Natural killer cell (primary cell): ENCODE results near the gene RAB3D. TPM values are rescaled to one million over a fixed set of nuclear protein-coding genes. Genes with fewer than 3 reads are reported as not detected.

Experiments
- ATAC-seq, 3 donors: fragments of 150-1000 bp in 2 of 3; fragments of 200-7000 bp in 1 of 3; cut with Tn5 transposase; 1 replicate in 1 of 3; 2 replicates in 2 of 3; pipeline ENCODE4 v1.10.0; 2021; ENCODE audit warnings: mild to moderate bottlenecking in 2 of 3, moderate library complexity in 2 of 3
- DNase-seq, 2 donors: peaks; one replicate each; pipeline versions ENCODE4 v3.0.0 to v3.0.0-alpha.2; 2013 to 2021; ENCODE audit warnings: mixed read lengths in 1 of 2
- H3K27ac ChIP-seq: one replicate; pipeline ENCODE4 v1.5.1; 2013; ENCODE audit warnings: mild to moderate bottlenecking, low read length
- H3K27me3 ChIP-seq: one replicate; pipeline ENCODE4 v1.6.1; 2013; ENCODE audit warnings: low read length; ENCODE audit not compliant: control insufficient read depth, insufficient read depth
- H3K36me3 ChIP-seq: one replicate; pipeline ENCODE4 v1.6.1; 2013; ENCODE audit warnings: low read length; ENCODE audit not compliant: control insufficient read depth, insufficient read depth
- H3K4me1 ChIP-seq: one replicate; pipeline ENCODE4 v1.6.1; 2013; ENCODE audit warnings: low read length; ENCODE audit not compliant: control insufficient read depth, insufficient read depth
- H3K4me3 ChIP-seq: one replicate; pipeline ENCODE4 v1.5.1; 2013; ENCODE audit warnings: low read length
- H3K9me3 ChIP-seq: one replicate; pipeline ENCODE4 v1.6.1; 2013; ENCODE audit warnings: low read length; ENCODE audit not compliant: control insufficient read depth, insufficient read depth
- H3K27ac Mint-ChIP-seq, 2 donors: one replicate each; pipeline ENCODE4 v1.8.0; 2022; ENCODE audit warnings: mild to moderate bottlenecking in 2 of 2, mixed read lengths in 2 of 2, moderate library complexity in 1 of 2
- H3K27me3 Mint-ChIP-seq, 2 donors: one replicate each; pipeline ENCODE4 v1.8.0; 2022; ENCODE audit warnings: low read depth in 2 of 2, mixed read lengths in 2 of 2
- H3K36me3 Mint-ChIP-seq: one replicate; pipeline ENCODE4 v1.8.0; 2022; ENCODE audit warnings: mixed read lengths
- H3K4me1 Mint-ChIP-seq, 2 donors: one replicate each; pipeline ENCODE4 v1.8.0; 2022; ENCODE audit warnings: mixed read lengths in 2 of 2
- H3K4me3 Mint-ChIP-seq: one replicate; pipeline ENCODE4 v1.8.0; 2022; ENCODE audit warnings: mild to moderate bottlenecking, moderate library complexity, mixed read lengths
- H3K9me3 Mint-ChIP-seq, 2 donors: one replicate each; pipeline ENCODE4 v1.8.0; 2022; ENCODE audit warnings: mixed read lengths in 2 of 2
- CTCF ChIP-seq: fragments of 200-600 bp; IDR thresholded peaks from one replicate; pipeline ENCODE4 v1.8.0; 2022; ENCODE audit warnings: antibody characterized with exemption
- WGBS: methylation state at CpG from one replicate; pipeline ENCODE4 v1.1.7; 2013; ENCODE audit warnings: missing lambda C conversion rate; ENCODE audit not compliant: insufficient coverage; 5-methylcytosine and 5-hydroxymethylcytosine counted together
- intact Hi-C: fragments of 100-400 bp; cut with micrococcal nuclease; formaldehyde crosslinking; loops from one replicate; pipeline ENCODE4 v1.14.2; 2022
- total RNA-seq, 4 donors: library from RNA; stranded (reverse); fragments of 120-200 nt in 1 of 4; gene quantifications; one replicate each; pipeline versions ENCODE4 v1.2.3 to v1.2.4, GENCODE V29; 2013 to 2022

RAB3D gene
- total RNA-seq, 3 donors from 2014 or later (not counting 1 experiment from before 2014, with no cell fraction given): 14.3 to 20.0 (median 15.7) TPM

- no peak for DNase-seq
- H3K36me3 ChIP-seq: no peaks in the 10 kb centered on the region
- Mint-ChIP-seq H3K36me3 (no peaks in the 10 kb centered on the region), H3K27ac (peak overlapping the region in 1 of 2 donors; percentile 4), H3K4me3 (no peak overlapping the region), H3K4me1 (peaks cover 12 to 21% of the 10 kb centered on the region in 2 donors), H3K9me3 (no peaks in the 10 kb centered on the region), H3K27me3 (no peaks in the 10 kb centered on the region)
- no peak for ATAC-seq
- no peaks in the 10 kb centered on the region for H3K9me3 ChIP-seq
- peaks cover 14% of the 10 kb centered on the region for H3K4me1 ChIP-seq
- H3K4me3 ChIP-seq: no peak overlapping the region
- H3K27ac ChIP-seq: no peak overlapping the region
- H3K27me3 ChIP-seq: no peaks in the 10 kb centered on the region
- WGBS: 96% methylated on average over 11 of the region's 11 CpGs
- intact Hi-C loops: no loop called here
- no peak for TF ChIP-seq CTCF
Measured at GRCh38 chr19:11359421-11359820, 20.0 kb upstream of the RAB3D start.

GRCh38 chr19:11356676-11357550 is 17.5 kb upstream of the RAB3D start:
- no peak for DNase-seq
- TF ChIP-seq CTCF: no peak
- Mint-ChIP-seq H3K36me3 (no peaks in the 10 kb centered on the region), H3K4me3 (peak overlapping the region; percentile 80), H3K9me3 (no peaks in the 10 kb centered on the region), H3K27ac (peak overlapping the region; percentile 5 to 89), H3K27me3 (no peaks in the 10 kb centered on the region), H3K4me1 (peaks cover 12 to 21% of the 10 kb centered on the region in 2 donors)
- Histone ChIP-seq H3K4me1 (peaks cover 14% of the 10 kb centered on the region), H3K9me3 (no peaks in the 10 kb centered on the region), H3K27me3 (no peaks in the 10 kb centered on the region), H3K27ac (no peak overlapping the region), H3K4me3 (no peak overlapping the region), H3K36me3 (no peaks in the 10 kb centered on the region)
- intact Hi-C loops: no loop called here
- whole genome bisulfite sequencing: 83% methylated on average over 10 of the region's 11 CpGs
- no peak for ATAC-seq

GRCh38 chr19:11356074-11356397 is 16.6 kb upstream of the RAB3D start:
- no peaks in the 10 kb centered on the region for H3K9me3 ChIP-seq
- no peaks in the 10 kb centered on the region for H3K27me3 ChIP-seq
- peaks cover 12 to 21% of the 10 kb centered on the region in 2 donors for H3K4me1 Mint-ChIP-seq
- peak overlapping the region; percentile 80 for H3K4me3 Mint-ChIP-seq
- H3K4me3 ChIP-seq: no peak overlapping the region
- H3K9me3 Mint-ChIP-seq: no peaks in the 10 kb centered on the region
- no peaks in the 10 kb centered on the region for H3K36me3 ChIP-seq
- ATAC-seq (peak in 2 of 3 donors; percentile 26 to 35), DNase-seq (no peak)
- 96% methylated on average over 6 of the region's 6 CpGs for WGBS
- no peaks in the 10 kb centered on the region for H3K36me3 Mint-ChIP-seq
- intact Hi-C loops: no loop called here
- peaks cover 14% of the 10 kb centered on the region for H3K4me1 ChIP-seq
- H3K27ac ChIP-seq: no peak overlapping the region
- H3K27me3 Mint-ChIP-seq: no peaks in the 10 kb centered on the region
- peak overlapping the region; percentile 5 to 89 for H3K27ac Mint-ChIP-seq
- no peak for TF ChIP-seq CTCF
